Nephron progenitor cell (in vitro differentiated cells): Measurements from ENCODE around the gene TSPAN7.

Experiments
- DNase-seq: peaks from one replicate; pipeline ENCODE4 v3.0.0; 2021
- H3K27ac Mint-ChIP-seq: 2 replicates; pipeline ENCODE4 v1.8.0; 2021; ENCODE audit warnings: mild to moderate bottlenecking, moderate library complexity, mixed read lengths
- H3K27me3 Mint-ChIP-seq: 2 replicates; pipeline ENCODE4 v1.8.0; 2021; ENCODE audit warnings: mild to moderate bottlenecking, low read depth, mixed read lengths; ENCODE audit not compliant: poor library complexity
- H3K36me3 Mint-ChIP-seq: 2 replicates; pipeline ENCODE4 v1.8.0; 2021; ENCODE audit warnings: low read depth, mixed read lengths
- H3K4me1 Mint-ChIP-seq: 2 replicates; pipeline ENCODE4 v1.8.0; 2021; ENCODE audit warnings: mixed read lengths
- H3K4me3 Mint-ChIP-seq: 2 replicates; pipeline ENCODE4 v1.8.0; 2021; ENCODE audit warnings: mild to moderate bottlenecking, moderate library complexity, mixed read lengths
- H3K9me3 Mint-ChIP-seq: 2 replicates; pipeline ENCODE4 v1.8.0; 2021; ENCODE audit warnings: mild to moderate bottlenecking, moderate library complexity, mixed read lengths
- CTCF ChIP-seq: fragments of 200-600 bp; sonication (generic); IDR thresholded peaks from 2 replicates; pipeline ENCODE4 v1.5.0; 2021; ENCODE audit warnings: antibody characterized with exemption

TSPAN7 gene

GRCh38 chrX:38596939-38597338 lies 35.6 kb downstream of the TSPAN7 start:
- TF ChIP-seq CTCF: no peak
- Mint-ChIP-seq H3K36me3 (peaks cover 17% of the 10 kb centered on the region), H3K27me3 (peaks cover under 1% of the 10 kb centered on the region), H3K9me3 (peaks cover 47% of the 10 kb centered on the region), H3K4me3 (no peak overlapping the region), H3K27ac (no peak overlapping the region), H3K4me1 (peaks cover 12% of the 10 kb centered on the region)
- no peak for DNase-seq

DNA sequence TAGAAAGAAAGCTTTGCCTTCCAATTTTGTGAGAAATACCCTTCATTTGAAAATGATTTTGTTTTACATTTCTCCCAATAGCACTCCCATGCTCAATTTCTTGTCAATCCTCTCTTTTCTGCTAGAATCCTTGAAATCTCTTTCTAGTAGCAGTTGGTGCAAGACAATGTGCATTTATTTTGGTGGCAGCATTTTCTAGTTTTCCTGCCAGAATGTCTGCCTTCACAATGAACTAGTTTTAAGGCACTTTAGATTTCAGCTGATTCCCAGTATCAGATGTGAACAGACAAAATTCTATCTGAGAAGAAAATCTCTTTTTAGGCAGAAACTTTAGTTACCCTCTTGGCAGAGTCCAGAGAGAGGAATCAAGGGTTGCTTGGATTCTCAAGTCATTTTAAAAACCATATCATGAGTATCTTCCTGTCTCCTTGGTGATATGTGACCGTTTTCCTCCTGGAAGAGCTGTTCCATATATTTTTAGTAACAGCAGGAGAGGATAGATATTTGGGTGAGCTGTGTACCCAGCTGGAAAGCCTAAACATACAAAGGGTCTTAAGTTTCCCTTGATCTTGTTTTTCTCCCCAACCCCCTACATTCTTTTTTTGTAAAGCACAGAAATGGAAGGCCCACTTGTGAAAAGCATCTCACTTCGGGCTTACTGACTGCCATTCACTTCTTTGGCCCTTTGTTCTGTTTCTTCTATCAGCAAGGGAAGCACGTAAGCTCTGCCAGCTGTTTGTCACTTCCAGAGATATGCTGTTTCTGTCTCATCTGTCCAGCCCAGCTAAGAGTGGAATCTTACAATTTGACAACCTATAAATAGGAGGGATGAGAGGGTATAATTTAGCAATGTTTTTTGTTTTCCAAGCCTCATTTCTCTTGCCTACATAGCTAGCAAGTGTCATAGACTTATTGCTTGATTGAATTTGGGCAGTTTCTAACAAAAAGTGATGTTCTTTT lies 38.7 kb downstream of the TSPAN7 start:
- no peaks in the 10 kb centered on the region for H3K27me3 Mint-ChIP-seq
- H3K4me3 Mint-ChIP-seq: no peak overlapping the region
- peaks cover 32% of the 10 kb centered on the region for H3K9me3 Mint-ChIP-seq
- no peak for TF ChIP-seq CTCF
- DNase-seq: no peak
- peak overlapping the region; percentile 62 for H3K27ac Mint-ChIP-seq
- peaks cover 3% of the 10 kb centered on the region for H3K36me3 Mint-ChIP-seq
- peaks cover 12% of the 10 kb centered on the region for H3K4me1 Mint-ChIP-seq

DNA sequence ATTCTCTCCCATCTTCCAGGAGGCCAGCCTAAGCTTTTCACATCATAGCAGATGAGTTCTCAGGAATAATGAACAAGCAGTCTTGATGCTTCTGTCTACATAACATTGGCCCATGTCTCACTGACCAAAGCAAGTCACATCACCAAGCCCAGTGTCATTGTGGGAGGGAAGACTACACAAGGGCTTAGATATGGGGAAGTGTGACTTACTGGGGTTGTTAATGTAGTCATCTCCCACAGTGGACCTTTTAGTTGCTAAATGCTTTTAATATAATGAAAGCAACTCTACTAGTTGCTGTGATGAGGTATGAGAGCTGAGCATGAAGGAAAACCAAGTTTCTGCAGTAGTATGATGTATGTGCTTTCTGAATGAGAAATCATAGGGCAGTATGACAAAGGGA lies 40.5 kb downstream of the TSPAN7 start:
- H3K27me3 Mint-ChIP-seq: no peaks in the 10 kb centered on the region
- peaks cover 24% of the 10 kb centered on the region for H3K9me3 Mint-ChIP-seq

GRCh38 chrX:38606821-38607220 lies 45.5 kb downstream of the TSPAN7 start:
- H3K4me1 Mint-ChIP-seq: no peaks in the 10 kb centered on the region
- no peak overlapping the region for H3K4me3 Mint-ChIP-seq
- H3K27ac Mint-ChIP-seq: no peak overlapping the region
- DNase-seq: no peak
- no peak for TF ChIP-seq CTCF
- no peaks in the 10 kb centered on the region for H3K36me3 Mint-ChIP-seq
- peaks cover 13% of the 10 kb centered on the region for H3K9me3 Mint-ChIP-seq
- H3K27me3 Mint-ChIP-seq: no peaks in the 10 kb centered on the region

More for the DNA sequence above, 40.5 kb downstream of the TSPAN7 start:
- H3K27ac Mint-ChIP-seq: no peak overlapping the region
- no peaks in the 10 kb centered on the region for H3K36me3 Mint-ChIP-seq
- no peak for DNase-seq
- no peak for TF ChIP-seq CTCF
- peaks cover 12% of the 10 kb centered on the region for H3K4me1 Mint-ChIP-seq
- H3K4me3 Mint-ChIP-seq: no peak overlapping the region

DNA sequence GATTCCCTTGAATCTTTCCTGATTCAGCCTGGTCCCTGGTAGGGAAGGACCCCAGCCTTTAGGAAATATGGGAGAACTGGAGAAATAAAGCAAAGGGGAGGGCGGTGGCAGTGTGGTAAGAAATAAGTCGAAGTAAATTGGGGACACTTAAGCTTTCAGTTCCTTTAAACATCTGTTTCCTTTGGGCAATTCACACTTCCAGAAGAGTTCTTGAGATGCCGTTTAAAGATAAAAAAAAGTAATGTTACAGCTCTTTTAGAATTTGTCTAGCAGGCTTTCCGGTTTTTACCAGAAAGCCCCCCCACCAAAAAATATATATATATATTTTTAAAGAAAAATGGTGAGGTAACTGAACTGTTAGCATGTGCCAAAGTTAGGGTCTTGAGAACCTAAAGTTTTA lies 46.6 kb downstream of the TSPAN7 start:
- peaks cover 4% of the 10 kb centered on the region for H3K9me3 Mint-ChIP-seq
- H3K27ac Mint-ChIP-seq: no peak overlapping the region
- H3K27me3 Mint-ChIP-seq: peaks cover 3% of the 10 kb centered on the region
- no peak for TF ChIP-seq CTCF
- H3K36me3 Mint-ChIP-seq: no peaks in the 10 kb centered on the region
- DNase-seq: no peak
- no peak overlapping the region for H3K4me3 Mint-ChIP-seq
- H3K4me1 Mint-ChIP-seq: no peaks in the 10 kb centered on the region

DNA sequence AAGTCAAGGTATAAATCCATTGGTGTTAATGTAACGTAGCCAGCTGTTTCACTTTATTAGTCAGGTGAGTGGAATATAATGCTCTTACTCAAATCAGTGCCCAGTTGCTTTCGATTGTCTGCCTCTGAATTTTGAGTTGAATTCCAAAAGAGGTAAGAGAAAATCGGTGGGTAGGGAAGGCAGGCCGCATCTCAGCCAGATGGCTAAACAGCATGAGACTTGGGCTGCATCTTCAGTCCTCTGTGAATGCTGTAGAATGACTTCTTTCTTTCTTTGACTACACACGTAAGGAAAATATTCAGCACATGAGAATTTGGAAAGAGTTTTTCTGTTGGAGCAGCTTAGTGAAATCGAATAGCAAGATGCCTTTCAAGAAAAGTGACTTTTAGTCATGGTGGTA lies 49.5 kb downstream of the TSPAN7 start:
- Mint-ChIP-seq H3K27me3 (peaks cover 3% of the 10 kb centered on the region), H3K36me3 (no peaks in the 10 kb centered on the region), H3K4me3 (no peak overlapping the region), H3K27ac (no peak overlapping the region), H3K9me3 (peaks cover 4% of the 10 kb centered on the region), H3K4me1 (no peaks in the 10 kb centered on the region)
- TF ChIP-seq CTCF: no peak
- DNase-seq: no peak
